ENCODE results near the gene CECR2. TPM values are rescaled to one million over a fixed set of nuclear protein-coding genes. Genes with fewer than 3 reads are reported as not detected.

CECR2 gene
- total RNA-seq, 1 donor from 2014 or later = 0.24 TPM

DNA sequence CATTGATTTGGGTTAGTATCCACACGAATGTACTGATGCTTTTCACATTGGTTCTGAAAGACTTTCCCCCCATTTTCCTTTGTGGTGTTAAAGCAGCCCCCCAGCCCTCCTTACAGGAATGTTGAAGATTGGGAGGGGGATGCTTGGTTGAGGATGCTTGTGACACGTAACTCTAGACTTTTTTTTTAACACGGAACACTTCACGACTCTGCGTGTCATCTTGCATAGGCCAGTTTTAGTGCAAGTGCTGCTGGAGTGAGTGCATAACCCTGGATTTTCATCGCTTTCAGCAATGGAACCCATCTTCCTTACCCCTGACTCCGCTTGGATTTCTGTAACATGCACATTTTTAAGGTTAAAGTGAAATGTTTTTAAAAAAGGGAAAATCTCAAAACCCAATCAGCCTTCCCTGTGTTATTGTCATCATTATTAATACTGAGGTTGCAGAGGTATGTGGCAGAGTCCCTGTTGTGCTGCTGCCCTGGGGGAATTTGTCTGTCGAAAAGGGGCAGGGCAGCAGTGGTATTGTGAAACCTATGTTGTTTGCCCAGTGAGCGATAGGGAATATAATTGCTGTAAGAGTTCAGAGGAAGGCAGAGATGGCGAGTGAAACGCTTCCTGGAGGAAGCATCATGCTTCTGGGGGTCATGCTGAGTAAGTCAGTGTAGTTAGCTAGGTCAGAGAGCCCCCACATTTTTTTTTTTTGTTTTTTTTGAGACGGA is 12.1 kb downstream of the CECR2 start:
- peaks cover 8% of the 10 kb centered on the region for H3K9me3 Mint-ChIP-seq (ENCODE audit: unreplicated experiment)
- TF ChIP-seq, protein P1, sequence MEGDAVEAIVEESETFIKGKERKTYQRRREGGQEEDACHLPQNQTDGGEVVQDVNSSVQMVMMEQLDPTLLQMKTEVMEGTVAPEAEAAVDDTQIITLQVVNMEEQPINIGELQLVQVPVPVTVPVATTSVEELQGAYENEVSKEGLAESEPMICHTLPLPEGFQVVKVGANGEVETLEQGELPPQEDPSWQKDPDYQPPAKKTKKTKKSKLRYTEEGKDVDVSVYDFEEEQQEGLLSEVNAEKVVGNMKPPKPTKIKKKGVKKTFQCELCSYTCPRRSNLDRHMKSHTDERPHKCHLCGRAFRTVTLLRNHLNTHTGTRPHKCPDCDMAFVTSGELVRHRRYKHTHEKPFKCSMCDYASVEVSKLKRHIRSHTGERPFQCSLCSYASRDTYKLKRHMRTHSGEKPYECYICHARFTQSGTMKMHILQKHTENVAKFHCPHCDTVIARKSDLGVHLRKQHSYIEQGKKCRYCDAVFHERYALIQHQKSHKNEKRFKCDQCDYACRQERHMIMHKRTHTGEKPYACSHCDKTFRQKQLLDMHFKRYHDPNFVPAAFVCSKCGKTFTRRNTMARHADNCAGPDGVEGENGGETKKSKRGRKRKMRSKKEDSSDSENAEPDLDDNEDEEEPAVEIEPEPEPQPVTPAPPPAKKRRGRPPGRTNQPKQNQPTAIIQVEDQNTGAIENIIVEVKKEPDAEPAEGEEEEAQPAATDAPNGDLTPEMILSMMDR (IDR thresholded peaks at IDR 0.05) = no peak
- peaks cover 15% of the 10 kb centered on the region for H3K27me3 Mint-ChIP-seq (ENCODE audit: unreplicated experiment)
- no peak for DNase-seq (ENCODE audit: extremely low spot score, unreplicated experiment)
- no peaks in the 10 kb centered on the region for H3K4me1 Mint-ChIP-seq (ENCODE audit: unreplicated experiment)
- H3K27ac Mint-ChIP-seq (ENCODE audit: unreplicated experiment) = no peak overlapping the region
- H3K36me3 Mint-ChIP-seq (ENCODE audit: unreplicated experiment) = no peaks in the 10 kb centered on the region
- H3K4me3 Mint-ChIP-seq (ENCODE audit: unreplicated experiment) = no peak overlapping the region

DNA sequence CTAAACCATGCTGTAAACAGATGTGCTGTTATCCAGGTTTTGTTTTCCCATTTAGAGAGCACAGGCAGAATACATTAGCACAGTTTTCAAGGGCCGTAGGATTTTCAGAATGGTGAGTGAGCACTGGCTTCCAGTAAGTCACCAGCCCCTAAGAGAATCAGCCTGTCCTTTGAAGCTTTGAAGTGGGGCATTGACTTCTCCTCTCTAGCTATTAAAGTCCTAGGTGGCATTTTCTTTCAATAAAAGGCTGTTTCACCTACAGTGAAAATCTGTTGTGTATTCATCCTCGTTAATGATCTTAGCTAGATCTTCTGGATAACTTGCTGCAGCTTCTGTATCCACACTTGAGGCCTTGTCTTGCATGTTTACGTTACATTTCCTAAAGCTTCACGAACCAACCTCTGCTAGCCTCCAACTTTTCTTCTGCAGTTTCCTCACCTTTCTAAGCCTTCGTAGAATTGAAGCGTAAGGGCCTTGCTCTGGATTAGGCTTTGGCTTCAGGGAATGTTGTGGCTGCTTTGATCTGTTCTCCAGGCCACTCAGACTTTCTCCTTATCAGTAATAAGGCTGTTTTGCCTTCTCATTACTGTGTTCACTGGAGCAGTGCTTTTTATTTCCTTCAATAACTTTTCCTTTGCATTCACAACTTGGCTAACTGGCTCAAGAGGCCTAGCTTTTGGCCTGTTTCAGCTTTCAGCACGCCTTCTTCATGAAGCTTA is 15.5 kb downstream of the CECR2 start:
- Mint-ChIP-seq H3K36me3 (ENCODE audit: unreplicated experiment) (no peaks in the 10 kb centered on the region), H3K27ac (ENCODE audit: unreplicated experiment) (no peak overlapping the region), H3K27me3 (ENCODE audit: unreplicated experiment) (peaks cover 6% of the 10 kb centered on the region), H3K4me1 (ENCODE audit: unreplicated experiment) (no peaks in the 10 kb centered on the region), H3K9me3 (ENCODE audit: unreplicated experiment) (peaks cover 8% of the 10 kb centered on the region), H3K4me3 (ENCODE audit: unreplicated experiment) (no peak overlapping the region)
- no peak for DNase-seq (ENCODE audit: extremely low spot score, unreplicated experiment)
- TF ChIP-seq, protein P1 (IDR thresholded peaks at IDR 0.05) = no peak

DNA sequence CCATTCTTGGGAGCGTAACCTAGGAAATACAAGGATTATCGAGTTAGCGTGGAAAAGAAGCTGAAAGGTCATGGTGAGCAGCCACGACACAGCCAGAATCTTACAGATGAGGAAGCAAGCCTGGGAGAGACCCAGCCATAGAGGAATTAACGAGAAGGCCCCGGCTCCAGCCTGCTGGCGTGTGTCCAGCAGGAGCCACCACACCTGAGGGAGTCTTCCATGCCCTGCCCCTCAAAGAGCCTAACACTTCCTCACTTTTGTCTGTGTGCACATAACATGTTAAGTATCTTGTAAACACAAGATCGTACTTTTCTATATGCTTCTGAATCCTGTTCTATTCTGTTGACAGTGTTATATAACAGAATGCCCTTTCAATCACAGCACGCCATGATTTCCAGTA is 18.1 kb downstream of the CECR2 start:
- H3K9me3 Mint-ChIP-seq (ENCODE audit: unreplicated experiment) = peaks cover 8% of the 10 kb centered on the region
- H3K4me3 Mint-ChIP-seq (ENCODE audit: unreplicated experiment) = no peak overlapping the region
- H3K27me3 Mint-ChIP-seq (ENCODE audit: unreplicated experiment) = no peaks in the 10 kb centered on the region
- H3K36me3 Mint-ChIP-seq (ENCODE audit: unreplicated experiment) = no peaks in the 10 kb centered on the region
- H3K27ac Mint-ChIP-seq (ENCODE audit: unreplicated experiment) = no peak overlapping the region
- H3K4me1 Mint-ChIP-seq (ENCODE audit: unreplicated experiment) = no peaks in the 10 kb centered on the region
- TF ChIP-seq, protein P1 (IDR thresholded peaks at IDR 0.05) = no peak
- DNase-seq (ENCODE audit: extremely low spot score, unreplicated experiment) = no peak

DNA sequence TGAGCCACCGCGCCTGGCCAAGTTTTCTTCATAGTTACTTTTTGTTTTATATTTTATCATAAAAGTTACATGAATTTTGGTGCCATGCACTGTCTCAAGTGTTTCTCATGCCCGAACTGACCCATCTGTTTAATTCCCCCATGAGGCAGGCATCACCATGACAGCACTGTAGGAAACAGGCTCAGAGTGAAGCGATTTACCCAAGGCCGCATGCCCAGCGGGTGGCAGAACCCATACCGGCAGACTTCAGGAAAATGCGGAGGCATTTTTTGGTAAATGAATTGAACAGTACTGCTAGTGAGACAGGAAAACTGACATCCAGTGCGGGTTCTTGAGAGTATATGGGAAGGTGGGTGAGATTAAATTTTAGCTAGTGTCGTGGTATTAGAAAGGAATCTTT is 19.0 kb downstream of the CECR2 start:
- no peak for DNase-seq (ENCODE audit: extremely low spot score, unreplicated experiment)
- Mint-ChIP-seq H3K4me3 (ENCODE audit: unreplicated experiment) (no peak overlapping the region), H3K4me1 (ENCODE audit: unreplicated experiment) (no peaks in the 10 kb centered on the region), H3K36me3 (ENCODE audit: unreplicated experiment) (no peaks in the 10 kb centered on the region), H3K27me3 (ENCODE audit: unreplicated experiment) (no peaks in the 10 kb centered on the region), H3K9me3 (ENCODE audit: unreplicated experiment) (peaks cover 8% of the 10 kb centered on the region), H3K27ac (ENCODE audit: unreplicated experiment) (no peak overlapping the region)
- TF ChIP-seq, protein P1 (IDR thresholded peaks at IDR 0.05) = no peak

DNA sequence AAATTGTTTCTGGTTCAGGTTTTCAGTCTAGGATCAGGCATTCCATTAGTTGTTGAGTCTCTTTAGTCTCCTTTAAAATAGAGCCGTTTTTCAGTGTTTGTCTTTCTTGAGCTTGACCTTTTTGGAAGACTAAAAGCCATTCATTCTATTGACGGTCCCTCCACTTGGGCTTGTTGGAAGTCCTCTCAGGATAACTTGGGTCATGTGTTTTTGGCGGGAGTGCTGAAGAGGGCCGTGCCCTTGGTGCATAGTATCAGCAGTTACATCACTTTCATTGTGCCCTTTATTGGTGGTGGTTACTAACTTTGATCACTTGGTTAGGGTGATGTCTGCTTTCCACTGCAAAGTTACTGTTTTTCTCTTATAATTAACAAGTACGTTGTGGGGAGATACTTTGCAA is 20.8 kb downstream of the CECR2 start:
- Mint-ChIP-seq H3K9me3 (ENCODE audit: unreplicated experiment) (no peaks in the 10 kb centered on the region), H3K4me1 (ENCODE audit: unreplicated experiment) (no peaks in the 10 kb centered on the region), H3K4me3 (ENCODE audit: unreplicated experiment) (no peak overlapping the region), H3K27me3 (ENCODE audit: unreplicated experiment) (no peaks in the 10 kb centered on the region), H3K36me3 (ENCODE audit: unreplicated experiment) (no peaks in the 10 kb centered on the region), H3K27ac (ENCODE audit: unreplicated experiment) (no peak overlapping the region)
- TF ChIP-seq, protein P1 (IDR thresholded peaks at IDR 0.05) = no peak
- no peak for DNase-seq (ENCODE audit: extremely low spot score, unreplicated experiment)
